WTC11 (cell line): ENCODE results near the gene NUP98. TPM values are rescaled to one million over a fixed set of nuclear protein-coding genes. Genes with fewer than 3 reads are reported as not detected.
A peak's percentile ranks its signal among the peaks of the same experiment; 100 is the strongest.

ENCODE experiments used
- ATAC-seq: fragments of 200-7000 bp; cut with Tn5 transposase; 2 replicates; pipeline ENCODE4 v1.10.0; 2021; ENCODE audit warnings: mild to moderate bottlenecking, moderate library complexity
- CTCF ChIA-PET: fragments of 300-600 bp; sonication (Branson Sonifier 250); formaldehyde crosslinking; loops from one replicate; lab custom pipeline; 2021; ENCODE audit warnings: antibody characterized with exemption; lab: Charles Lee
- POLR2A ChIA-PET: fragments of 350-600 bp; sonication (Branson Sonifier 250); formaldehyde crosslinking; loops from one replicate; lab custom pipeline; 2021; ENCODE audit warnings: antibody characterized with exemption; lab: Charles Lee
- DNase-seq: peaks from one replicate; pipeline ENCODE4 v3.0.0; 2021; ENCODE audit warnings: low spot score
- H3K27ac Mint-ChIP-seq: 2 replicates; pipeline ENCODE4 v1.8.0; 2021; ENCODE audit warnings: mixed read lengths
- H3K27me3 Mint-ChIP-seq: 2 replicates; pipeline ENCODE4 v1.8.0; 2021; ENCODE audit warnings: low read depth, mild to moderate bottlenecking, moderate library complexity, mixed read lengths
- H3K36me3 Mint-ChIP-seq: 2 replicates; pipeline ENCODE4 v1.8.0; 2021; ENCODE audit warnings: mixed read lengths
- H3K4me1 Mint-ChIP-seq: 2 replicates; pipeline ENCODE4 v1.8.0; 2022; ENCODE audit warnings: mixed read lengths
- H3K4me3 Mint-ChIP-seq: 2 replicates; pipeline ENCODE4 v1.8.0; 2021; ENCODE audit warnings: mild to moderate bottlenecking, moderate library complexity, mixed read lengths
- H3K9me3 Mint-ChIP-seq: 2 replicates; pipeline ENCODE4 v1.8.0; 2021; ENCODE audit warnings: mixed read lengths
- ARID4B ChIP-seq: sonication (generic); formaldehyde crosslinking; IDR thresholded peaks from 2 replicates; pipeline ENCODE4 v1.8.0; 2023; ENCODE audit warnings: missing genetic modification reagents, mild to moderate bottlenecking, borderline replicate concordance
- CTCF ChIP-seq: fragments of 200-600 bp; IDR thresholded peaks from 2 replicates; pipeline ENCODE4 v1.8.0; 2022; ENCODE audit warnings: antibody characterized with exemption
- E2F1 ChIP-seq: sonication (generic); formaldehyde crosslinking; IDR thresholded peaks from 2 replicates; pipeline ENCODE4 v1.8.0; 2022; ENCODE audit warnings: mild to moderate bottlenecking, missing genetic modification reagents
- E2F5 ChIP-seq: sonication (generic); formaldehyde crosslinking; IDR thresholded peaks from 2 replicates; pipeline ENCODE4 v1.8.1; 2022; ENCODE audit warnings: mild to moderate bottlenecking, moderate library complexity, missing genetic modification reagents
- ESRRA ChIP-seq: sonication (generic); formaldehyde crosslinking; IDR thresholded peaks from 2 replicates; pipeline ENCODE4 v1.8.1; 2022; ENCODE audit warnings: mild to moderate bottlenecking, missing genetic modification reagents, borderline replicate concordance
- FOXK1 ChIP-seq: sonication (generic); formaldehyde crosslinking; IDR thresholded peaks from 2 replicates; pipeline ENCODE4 v1.8.0; 2022; ENCODE audit warnings: mild to moderate bottlenecking, moderate library complexity, missing genetic modification reagents
- FOXP4 ChIP-seq: sonication (generic); formaldehyde crosslinking; IDR thresholded peaks from 2 replicates; pipeline ENCODE4 v1.8.0; 2022; ENCODE audit warnings: mild to moderate bottlenecking, missing genetic modification reagents
- KAT7 ChIP-seq: sonication (generic); formaldehyde crosslinking; IDR thresholded peaks from 2 replicates; pipeline ENCODE4 v1.8.1; 2023; ENCODE audit warnings: missing genetic modification reagents, mild to moderate bottlenecking, borderline replicate concordance
- MAX ChIP-seq: sonication (generic); formaldehyde crosslinking; IDR thresholded peaks from 2 replicates; pipeline ENCODE4 v1.8.0; 2022; ENCODE audit warnings: mild to moderate bottlenecking, missing genetic modification reagents
- MYBL2 ChIP-seq: sonication (generic); formaldehyde crosslinking; IDR thresholded peaks from 2 replicates; pipeline ENCODE4 v1.8.1; 2023; ENCODE audit warnings: mild to moderate bottlenecking, moderate library complexity, missing genetic modification reagents
- NFE2L1 ChIP-seq: sonication (generic); formaldehyde crosslinking; IDR thresholded peaks from 2 replicates; pipeline ENCODE4 v1.8.1; 2023; ENCODE audit warnings: missing genetic modification reagents
- NFYB ChIP-seq: sonication (generic); formaldehyde crosslinking; conservative IDR thresholded peaks from 2 replicates; pipeline ENCODE4 v1.8.0; 2022; ENCODE audit warnings: low read depth, missing genetic modification reagents
- PRRX2 ChIP-seq: fragments of 250-450 bp; sonication (Bioruptor Pico); IDR thresholded peaks from 2 replicates; pipeline ENCODE4 v1.8.0; 2021; ENCODE audit warnings: mild to moderate bottlenecking
- RORB ChIP-seq: fragments of 250-450 bp; sonication (Bioruptor Pico); IDR thresholded peaks from 2 replicates; pipeline ENCODE4 v1.9.0; 2021; ENCODE audit warnings: mild to moderate bottlenecking
- SP1 ChIP-seq: sonication (generic); formaldehyde crosslinking; conservative IDR thresholded peaks from 2 replicates; pipeline ENCODE4 v1.8.1; 2022; ENCODE audit warnings: missing genetic modification reagents
- USF2 ChIP-seq: sonication (generic); formaldehyde crosslinking; IDR thresholded peaks from 2 replicates; pipeline ENCODE4 v1.8.1; 2023; ENCODE audit warnings: mild to moderate bottlenecking, missing genetic modification reagents, moderate library complexity
- ZNF232 ChIP-seq: sonication (generic); formaldehyde crosslinking; IDR thresholded peaks from 2 replicates; pipeline ENCODE4 v1.8.0; 2022; ENCODE audit warnings: mild to moderate bottlenecking, missing genetic modification reagents
- total RNA-seq: library from RNA; stranded (reverse); gene quantifications from 3 replicates; pipeline ENCODE4 v1.2.3, GENCODE V29; 2021

Gene NUP98
- total RNA-seq, 1 experiment from 2014 or later, result 81.4 TPM

- TF ChIP-seq FOXP4 (CRISPR knock-in tag) (peak; percentile 82), RORB (CRISPR knock-in tag) (no peak), NFYB (CRISPR knock-in tag) (no peak), NFE2L1 (0 out of 2 replicates have a peak, but pooled peaks have one; percentile 16), CTCF (peak; percentile 58), E2F5 (no peak), MAX (CRISPR knock-in tag) (peak; percentile 94), E2F1 (CRISPR knock-in tag) (no peak), MYBL2 (CRISPR knock-in tag) (no peak), USF2 (CRISPR knock-in tag) (no peak), FOXK1 (CRISPR knock-in tag) (0 out of 2 replicates have a peak, but pooled peaks have one; percentile 35)
Measured at GRCh38 chr11:3841426-3842350, 44.3 kb upstream of the NUP98 start (continued).

- ChIA-PET POLR2A (interaction anchor here (0.6 to 2.5 kb wide), 6 partner anchors 9 to 237 kb away, joined by 3 to 17 read pairs (median 4); partner anchors contain the start of gene STIM1), CTCF (interaction anchor here (0.6 to 7.2 kb wide), 26 partner anchors 10 to 347 kb away, joined by 3 to 165 read pairs (median 4); partner anchors contain the start of genes NUP98, PGAP2 and STIM1)
- DNase-seq, result peak; percentile 73
- Mint-ChIP-seq H3K27me3 (peaks cover 9% of the 10 kb centered on the region), H3K36me3 (no peaks in the 10 kb centered on the region), H3K27ac (peak within 1 kb of the TSS; percentile 36; the same call in 1 of the 2 replicates), H3K4me3 (peak within 1 kb of the TSS; percentile 82), H3K9me3 (no peaks in the 10 kb centered on the region), H3K4me1 (peaks cover 39% of the 10 kb centered on the region)
- peak; percentile 75 for ATAC-seq
- TF ChIP-seq SP1 (CRISPR knock-in tag), result 0 out of 2 replicates have a peak, but pooled peaks have one; percentile 14
- peak; percentile 57; the same call in 1 of the 2 replicates for TF ChIP-seq ESRRA (CRISPR knock-in tag)
- peak; percentile 7; the same call in 1 of the 2 replicates for TF ChIP-seq ARID4B
- no peak for TF ChIP-seq PRRX2
- TF ChIP-seq ZNF232 (CRISPR knock-in tag), result 0 out of 2 replicates have a peak, but pooled peaks have one; percentile 21
- TF ChIP-seq KAT7 (CRISPR knock-in tag), result no peak
Measured at GRCh38 chr11:3840870-3841425, 43.6 kb upstream of the NUP98 start, which contains the start of gene RHOG. Gene RHOG (minus strand): TSS chr11:3840959. CDS start chr11:3828138, 12,821 bp downstream.
